ENCODE results near the gene VSIR.

VSIR gene

DNA sequence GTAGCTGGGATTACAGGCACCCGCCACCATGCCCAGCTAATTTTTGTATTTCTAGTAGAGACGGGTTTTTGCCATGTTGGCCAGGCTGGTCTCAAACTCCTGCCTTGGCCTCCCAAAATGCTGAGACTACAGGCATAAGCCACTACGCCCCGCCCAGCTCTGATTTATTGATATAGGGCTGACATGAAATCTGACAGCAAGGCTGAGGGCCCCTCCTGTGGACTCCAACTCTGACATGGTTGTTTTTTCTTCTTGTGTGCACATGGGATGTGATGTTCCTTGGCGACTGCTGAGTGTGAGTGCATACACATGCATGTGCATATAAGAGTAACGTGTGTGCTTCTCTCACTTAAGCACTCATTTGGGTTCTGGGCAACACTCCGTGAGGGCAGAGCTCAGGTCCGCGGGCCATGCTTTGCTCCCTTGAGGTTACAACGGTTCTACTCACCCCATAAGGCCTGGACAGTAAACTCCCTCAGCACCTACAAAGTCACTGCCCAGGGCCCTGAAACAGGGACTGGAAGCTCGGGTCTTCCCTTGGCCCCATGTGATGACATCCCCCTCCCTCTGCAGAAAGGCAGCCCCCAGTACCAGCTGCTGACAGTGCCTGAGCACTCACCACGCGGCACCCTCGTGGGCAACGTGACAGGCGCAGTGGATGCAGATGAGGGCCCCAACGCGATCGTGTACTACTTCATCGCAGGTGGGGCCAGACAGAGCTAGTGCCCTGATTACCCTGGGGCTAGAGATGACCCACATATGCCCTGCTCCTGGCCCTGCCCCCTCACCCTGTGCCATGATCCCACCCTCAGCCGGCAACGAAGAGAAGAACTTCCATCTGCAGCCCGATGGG lies 33.6 kb upstream of the VSIR start:
- no peak for DNase-seq (ENCODE audit: low read depth in 2 of 2)

DNA sequence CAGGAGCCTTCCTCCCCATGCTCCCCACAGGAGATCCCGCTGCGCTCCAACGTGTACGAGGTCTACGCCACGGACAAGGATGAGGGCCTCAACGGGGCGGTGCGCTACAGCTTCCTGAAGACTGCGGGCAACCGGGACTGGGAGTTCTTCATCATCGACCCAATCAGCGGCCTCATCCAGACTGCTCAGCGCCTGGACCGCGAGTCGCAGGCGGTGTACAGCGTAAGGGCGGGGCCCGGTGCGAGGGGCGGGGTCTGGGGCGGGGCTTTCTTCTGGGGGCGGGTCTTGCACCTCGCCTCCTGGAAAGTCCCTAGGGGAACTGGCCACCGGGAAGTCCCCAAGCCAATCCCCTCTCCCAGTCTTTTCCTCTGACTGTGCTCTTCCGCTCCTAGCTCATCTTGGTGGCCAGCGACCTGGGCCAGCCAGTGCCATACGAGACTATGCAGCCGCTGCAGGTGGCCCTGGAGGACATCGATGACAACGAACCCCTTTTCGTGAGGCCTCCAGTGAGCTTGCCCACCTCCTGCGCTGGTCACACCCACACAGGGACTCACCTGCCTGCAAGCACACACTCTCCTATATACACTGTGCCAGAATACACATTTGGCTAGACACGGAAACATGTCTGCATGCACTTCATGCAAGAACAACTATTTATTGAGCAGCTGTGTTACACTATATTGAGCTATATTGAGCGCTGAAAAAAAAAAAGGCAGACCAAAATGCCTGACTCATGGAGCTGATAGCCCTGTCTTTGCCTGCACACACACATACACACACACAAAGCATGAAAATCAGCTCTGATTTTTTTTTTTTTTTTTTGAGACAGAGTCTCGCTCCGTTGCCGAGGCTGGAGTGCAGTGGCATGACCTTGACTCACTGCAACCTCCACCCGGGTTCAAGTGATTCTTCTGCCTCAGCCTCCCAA lies 32.7 kb upstream of the VSIR start:
- no peak for DNase-seq (ENCODE audit: low read depth in 2 of 2)

DNA sequence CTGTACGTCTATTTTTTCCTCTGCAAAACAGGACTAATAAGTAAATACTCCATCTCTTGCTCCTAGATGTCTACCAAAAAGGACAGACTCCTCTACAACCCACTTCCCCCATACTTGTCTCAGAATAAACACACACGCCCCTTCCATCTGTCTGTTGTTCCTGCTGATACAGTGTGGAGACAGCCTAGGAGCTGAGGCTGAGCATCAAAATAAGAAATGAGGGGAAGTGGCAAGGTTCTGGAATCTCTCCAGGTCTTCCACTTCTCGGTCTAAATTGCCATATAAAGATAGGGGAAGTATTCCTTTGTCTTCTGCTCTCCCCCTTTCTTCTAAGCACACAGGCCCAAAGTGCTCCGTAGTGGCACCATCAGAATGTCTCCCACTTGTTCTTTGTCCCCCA lies 30.8 kb upstream of the VSIR start:
- DNase-seq (ENCODE audit: low read depth in 2 of 2), result no peak

DNA sequence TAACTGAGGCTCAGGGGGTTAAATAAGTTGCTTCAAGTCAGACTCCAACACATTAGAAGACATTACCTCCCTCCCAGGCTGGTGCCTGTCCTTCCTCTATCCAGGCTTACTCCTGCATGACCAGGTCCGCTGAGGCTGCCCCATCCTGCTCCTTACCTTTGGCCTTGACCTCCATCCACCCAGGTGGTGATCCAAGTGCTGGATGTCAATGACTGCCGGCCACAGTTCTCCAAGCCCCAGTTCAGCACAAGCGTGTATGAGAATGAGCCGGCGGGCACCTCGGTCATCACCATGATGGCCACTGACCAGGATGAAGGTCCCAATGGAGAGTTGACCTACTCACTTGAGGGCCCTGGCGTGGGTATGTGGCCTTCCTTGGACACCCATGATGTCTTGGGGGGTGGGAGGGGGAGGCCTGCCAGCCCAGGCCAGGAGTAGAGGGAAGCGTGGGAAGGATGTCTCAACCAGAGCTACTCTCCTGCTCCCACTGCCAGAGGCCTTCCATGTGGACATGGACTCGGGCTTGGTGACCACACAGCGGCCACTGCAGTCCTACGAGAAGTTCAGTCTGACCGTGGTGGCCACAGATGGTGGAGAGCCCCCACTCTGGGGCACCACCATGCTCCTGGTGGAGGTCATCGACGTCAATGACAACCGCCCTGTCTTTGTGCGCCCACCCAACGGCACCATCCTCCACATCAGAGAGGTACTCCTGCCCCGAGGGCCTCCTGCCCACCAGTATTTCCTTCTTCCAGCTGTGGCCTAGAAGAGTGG lies 29.6 kb upstream of the VSIR start:
- DNase-seq (ENCODE audit: low read depth in 2 of 2), result no peak

DNA sequence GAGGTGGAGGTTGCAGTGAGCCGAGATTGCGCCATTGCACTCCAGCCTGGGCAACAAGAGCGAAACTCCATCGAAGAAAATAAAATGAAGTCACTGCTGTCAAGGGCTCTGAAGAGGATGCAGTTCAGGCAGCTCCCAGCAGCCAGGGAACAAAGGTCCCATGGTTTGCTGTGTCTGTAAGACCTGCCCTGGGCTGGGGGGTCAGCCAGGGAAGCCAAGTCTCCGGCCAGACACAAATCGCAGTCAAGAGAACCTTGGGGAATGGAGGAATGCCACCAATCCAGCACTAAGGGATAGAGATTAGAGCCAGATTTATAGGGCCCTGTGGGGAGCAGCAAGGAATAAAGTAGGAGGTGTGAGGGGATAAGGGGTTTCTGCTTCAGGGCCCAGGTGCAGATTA lies 28.9 kb upstream of the VSIR start:
- DNase-seq (ENCODE audit: low read depth in 2 of 2), result no peak

DNA sequence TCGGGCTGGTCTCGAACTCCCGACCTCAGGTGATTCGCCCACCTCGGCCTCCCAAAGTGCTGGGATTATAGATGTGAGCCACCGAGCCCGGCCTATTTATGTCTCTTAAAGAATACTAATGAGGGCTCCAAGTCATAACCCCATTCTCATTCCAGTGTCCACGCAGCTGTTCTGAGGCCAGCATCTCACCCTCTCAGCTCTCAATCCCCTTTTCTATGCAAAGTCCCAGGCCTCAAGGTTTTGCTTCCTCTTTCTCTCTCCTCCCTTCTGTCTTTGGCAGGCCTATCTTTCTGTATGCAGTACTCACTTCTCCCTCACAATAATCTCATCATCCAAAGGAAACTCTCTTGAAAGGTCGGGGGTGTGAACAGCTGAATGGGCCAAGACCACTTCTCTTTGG lies 28.0 kb upstream of the VSIR start:
- DNase-seq (ENCODE audit: low read depth in 2 of 2), result no peak

DNA sequence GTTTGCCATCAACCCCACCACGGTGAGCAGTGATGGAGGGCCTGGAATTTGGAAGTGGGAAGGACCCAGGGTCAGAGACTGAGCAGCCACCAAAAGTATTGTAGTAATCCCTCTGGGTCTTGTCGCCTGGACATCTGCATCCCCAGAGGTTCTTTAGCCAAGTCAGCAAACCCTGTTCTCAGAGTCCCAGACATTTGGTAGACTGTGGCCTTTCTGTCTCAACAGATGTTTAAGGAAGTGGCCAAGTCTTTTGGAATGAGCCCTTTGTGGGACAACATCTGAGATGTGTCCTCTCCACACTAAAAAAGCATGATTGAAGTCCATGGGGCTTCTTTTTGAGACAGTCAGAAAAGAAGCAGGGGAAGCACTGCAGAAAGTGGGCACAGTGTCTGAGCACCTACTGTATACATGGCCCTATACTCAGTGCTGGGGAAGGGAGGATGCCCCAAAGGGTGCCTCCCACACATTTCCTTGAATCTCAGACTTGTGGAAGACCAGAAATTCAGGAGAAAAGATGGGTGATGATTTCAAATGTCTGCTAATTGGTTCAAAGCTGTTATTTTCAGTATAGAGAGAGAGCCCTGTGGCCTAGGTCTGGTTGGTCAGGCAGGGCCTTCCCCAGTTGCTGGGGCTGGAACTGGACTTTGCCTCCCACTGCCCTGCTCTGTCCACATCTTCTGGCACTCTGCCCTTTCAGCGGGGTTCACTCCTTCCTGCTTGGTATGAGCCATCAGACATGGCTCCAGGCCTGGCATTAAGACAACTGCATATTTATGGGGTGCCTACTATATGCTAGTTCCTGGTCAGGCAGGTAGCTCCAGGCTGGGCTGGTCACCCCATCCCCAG lies 26.5 kb upstream of the VSIR start:
- no peak for DNase-seq (ENCODE audit: low read depth in 2 of 2)

DNA sequence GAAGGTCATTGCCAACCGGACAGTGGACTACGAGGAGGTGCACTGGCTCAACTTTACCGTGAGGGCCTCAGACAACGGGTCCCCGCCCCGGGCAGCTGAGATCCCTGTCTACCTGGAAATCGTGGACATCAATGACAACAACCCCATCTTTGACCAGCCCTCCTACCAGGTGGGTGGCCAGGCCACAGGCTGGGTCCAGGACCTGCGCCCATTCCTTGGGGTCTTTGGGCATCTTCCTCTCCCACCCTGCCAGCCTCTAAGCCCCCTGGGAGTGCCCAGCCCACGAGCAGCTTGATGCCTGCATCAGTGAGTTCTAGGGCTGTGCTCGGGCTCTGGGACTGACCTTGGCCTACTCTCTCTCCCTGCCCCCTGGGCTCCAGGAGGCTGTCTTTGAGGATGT lies 25.8 kb upstream of the VSIR start:
- no peak for DNase-seq (ENCODE audit: low read depth in 2 of 2)

DNA sequence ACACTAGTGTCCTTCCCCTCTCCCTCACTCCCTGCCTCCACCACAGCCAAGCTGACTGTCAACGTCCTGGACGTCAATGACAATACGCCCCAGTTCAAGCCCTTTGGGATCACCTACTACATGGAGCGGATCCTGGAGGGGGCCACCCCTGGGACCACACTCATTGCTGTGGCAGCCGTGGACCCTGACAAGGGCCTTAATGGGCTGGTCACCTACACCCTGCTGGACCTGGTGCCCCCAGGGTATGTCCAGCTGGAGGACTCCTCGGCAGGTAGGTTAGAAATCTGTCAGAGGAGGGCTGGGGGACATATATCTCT lies 24.9 kb upstream of the VSIR start:
- no peak for DNase-seq (ENCODE audit: low read depth in 2 of 2)

DNA sequence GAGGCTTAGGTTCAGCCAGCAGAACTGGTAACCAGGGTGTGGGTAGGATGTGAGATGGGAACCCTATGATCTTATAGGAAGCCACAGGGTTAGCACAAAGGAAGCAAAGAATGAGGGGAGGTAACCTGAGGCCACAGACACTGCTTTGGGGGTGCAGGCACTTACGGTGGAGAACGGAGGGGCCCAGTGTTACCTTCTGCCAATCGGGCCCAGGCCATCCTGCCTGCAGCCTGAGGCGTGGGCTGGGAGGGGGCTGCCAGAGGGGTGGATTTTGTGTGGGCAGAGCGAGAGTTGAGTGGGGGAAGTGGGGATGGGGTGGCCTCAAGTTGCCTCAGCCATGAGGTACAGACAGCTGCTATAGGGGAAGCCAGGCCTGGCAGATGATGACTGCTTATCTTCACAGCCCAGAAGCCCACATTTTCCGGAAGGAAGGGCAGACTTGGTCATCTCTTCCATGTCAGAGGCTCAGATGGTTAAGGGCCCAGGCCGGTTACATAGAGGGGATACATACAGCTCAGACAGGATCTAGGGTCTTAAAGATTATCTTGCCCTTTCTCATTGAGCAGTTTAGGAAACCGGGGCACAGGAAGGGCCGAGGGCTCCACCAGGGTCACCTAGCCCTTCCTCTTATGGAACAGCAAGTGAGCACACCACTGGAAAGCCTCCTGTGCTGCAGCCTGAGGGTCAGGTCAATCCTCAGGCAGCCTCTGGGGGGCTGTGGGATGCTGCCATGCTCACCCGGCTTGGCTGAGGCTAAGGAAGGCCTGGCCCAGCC lies 24.4 kb upstream of the VSIR start:
- no peak for DNase-seq (ENCODE audit: low read depth in 2 of 2)

DNA sequence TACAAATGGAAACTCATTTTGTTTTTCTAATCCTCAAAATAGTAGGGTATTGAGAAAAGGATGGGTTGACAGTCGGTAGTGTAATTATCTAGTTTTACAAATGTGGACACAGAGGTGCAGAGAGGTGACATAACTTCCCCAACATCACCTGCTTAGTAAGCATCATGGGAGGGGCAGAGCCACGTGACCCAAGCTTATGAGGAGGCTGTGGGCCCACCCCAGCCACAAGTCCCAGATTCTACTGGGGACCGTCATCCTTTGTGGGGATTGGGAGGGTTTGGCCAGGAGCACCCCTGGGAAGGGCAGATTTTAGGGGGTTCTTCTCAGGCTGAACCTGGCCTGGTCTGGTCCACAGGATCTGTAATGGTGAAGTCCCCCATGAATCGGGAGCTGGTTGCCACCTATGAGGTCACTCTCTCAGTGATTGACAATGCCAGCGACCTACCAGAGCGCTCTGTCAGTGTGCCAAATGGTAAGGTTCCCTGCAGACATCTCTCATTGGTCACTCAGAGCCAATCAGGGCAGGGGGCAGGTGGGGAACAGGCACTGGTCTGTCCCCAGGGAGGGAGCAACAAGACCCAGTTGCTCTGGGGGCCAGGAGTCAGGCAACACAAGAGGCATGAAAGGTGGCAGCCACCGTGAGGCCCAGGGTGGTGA lies 23.6 kb upstream of the VSIR start:
- no peak for DNase-seq (ENCODE audit: low read depth in 2 of 2)

DNA sequence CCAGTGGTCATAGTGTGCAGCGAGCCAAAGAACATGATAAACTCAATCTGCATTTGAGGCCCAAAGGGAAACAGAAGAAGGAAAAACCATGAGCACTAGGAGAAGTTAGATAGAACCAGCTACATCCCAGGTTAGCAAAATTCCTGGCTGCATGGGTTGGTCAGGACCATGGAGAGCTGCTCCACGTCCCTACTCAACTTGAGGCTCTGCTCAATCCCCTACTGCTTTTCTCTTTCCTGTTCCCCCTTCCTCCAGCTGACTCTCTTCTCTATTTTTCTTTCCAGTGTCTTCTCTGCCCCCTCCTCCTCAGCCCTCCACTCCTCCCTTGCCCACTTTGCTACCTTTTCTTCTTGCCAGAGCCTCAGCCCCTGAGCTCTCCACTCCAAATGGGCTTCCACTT lies 21.9 kb upstream of the VSIR start:
- no peak for DNase-seq (ENCODE audit: low read depth in 2 of 2)

DNA sequence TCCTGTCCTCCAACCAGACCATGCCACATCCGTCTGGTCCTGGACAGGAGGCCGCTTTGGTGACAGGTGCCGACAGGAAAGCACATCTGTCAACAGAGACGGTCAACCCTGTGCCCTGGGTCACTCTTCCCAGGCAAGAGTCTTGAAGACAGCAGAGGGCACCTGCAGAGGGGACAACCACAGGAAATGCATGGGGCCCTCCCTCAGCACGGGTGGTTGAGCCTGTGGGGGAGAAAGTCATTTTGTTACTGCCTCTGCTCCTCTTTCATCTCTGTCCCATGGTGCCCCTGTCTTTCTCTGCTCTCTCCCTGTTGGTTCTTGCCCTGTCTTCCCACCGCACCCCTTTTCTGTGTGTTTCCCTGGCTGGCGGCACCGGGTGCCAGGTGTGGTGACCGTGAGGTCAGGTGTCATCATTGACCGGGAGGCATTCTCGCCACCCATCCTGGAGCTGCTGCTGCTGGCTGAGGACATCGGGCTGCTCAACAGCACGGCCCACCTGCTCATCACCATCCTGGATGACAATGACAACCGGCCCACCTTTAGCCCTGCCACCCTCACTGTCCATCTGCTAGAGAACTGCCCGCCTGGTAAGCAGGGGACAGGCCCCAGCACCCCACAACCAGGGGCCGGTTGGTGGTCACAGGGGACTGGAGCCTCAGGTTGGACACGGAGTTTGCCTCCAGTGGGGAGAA lies 17.6 kb upstream of the VSIR start:
- DNase-seq (ENCODE audit: low read depth in 2 of 2), result no peak

DNA sequence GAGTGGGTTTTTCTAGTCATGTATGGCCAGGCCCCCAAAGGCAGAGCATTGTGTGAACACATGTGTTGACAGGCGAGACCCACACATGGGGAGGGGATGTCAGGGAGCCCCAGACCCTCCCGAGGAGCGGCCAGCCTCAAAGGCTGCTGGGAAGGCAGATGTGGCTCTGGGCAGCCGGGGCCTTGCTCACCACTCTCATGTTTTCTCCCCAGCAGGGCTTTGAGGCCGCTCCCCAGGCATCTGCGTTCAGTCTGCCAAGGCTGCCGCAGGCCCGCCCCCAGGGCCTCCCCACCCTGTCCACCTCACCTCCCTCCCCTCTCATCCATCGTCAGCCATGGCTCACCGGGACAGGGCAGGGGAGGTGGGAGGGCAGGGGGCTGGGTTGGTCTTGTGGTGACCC lies 16.6 kb upstream of the VSIR start:
- DNase-seq (ENCODE audit: low read depth in 2 of 2), result no peak

DNA sequence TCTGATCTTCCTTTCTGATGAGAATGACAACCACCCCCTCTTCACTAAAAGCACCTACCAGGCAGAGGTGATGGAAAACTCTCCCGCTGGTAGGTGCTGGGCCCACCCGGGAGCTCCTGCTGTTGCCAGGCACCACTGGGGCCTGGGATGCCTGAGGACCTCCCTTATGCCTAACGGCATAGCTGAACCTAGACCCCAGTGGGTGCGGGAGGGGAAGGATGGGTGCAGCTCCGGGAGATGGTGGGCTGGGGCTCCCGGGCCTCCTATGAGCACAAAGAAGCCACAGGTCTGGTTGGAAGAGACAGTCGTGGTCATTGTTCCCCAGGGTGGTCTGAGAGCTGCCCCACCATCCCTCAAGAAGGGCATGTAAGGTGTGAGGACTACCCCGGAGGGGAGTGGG lies 15.6 kb upstream of the VSIR start:
- no peak for DNase-seq (ENCODE audit: low read depth in 2 of 2)

DNA sequence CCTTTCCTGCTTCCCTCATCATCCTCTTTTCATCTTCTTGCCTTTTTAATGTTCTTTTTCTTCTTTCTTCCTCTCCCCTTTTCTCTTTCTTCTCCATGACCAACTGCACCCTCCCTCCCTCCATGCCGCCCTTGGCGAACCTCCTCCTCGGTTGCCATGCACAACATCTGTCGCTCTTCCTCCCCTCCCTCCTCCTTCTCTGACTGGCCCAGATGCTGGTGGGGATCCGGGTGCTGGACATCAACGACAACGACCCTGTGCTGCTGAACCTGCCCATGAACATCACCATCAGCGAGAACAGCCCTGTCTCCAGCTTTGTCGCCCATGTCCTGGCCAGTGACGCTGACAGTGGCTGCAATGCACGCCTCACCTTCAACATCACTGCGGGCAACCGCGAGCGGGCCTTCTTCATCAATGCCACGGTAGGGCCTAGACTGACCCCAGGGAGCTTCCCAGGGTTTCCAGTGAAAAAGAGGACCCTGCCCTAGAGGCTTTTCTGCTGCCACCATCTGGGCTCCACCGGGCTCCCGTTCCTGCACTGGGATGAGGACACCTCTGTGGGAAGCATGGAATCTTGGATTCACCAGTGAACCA lies 11.5 kb upstream of the VSIR start:
- DNase-seq (ENCODE audit: low read depth in 2 of 2), result no peak

DNA sequence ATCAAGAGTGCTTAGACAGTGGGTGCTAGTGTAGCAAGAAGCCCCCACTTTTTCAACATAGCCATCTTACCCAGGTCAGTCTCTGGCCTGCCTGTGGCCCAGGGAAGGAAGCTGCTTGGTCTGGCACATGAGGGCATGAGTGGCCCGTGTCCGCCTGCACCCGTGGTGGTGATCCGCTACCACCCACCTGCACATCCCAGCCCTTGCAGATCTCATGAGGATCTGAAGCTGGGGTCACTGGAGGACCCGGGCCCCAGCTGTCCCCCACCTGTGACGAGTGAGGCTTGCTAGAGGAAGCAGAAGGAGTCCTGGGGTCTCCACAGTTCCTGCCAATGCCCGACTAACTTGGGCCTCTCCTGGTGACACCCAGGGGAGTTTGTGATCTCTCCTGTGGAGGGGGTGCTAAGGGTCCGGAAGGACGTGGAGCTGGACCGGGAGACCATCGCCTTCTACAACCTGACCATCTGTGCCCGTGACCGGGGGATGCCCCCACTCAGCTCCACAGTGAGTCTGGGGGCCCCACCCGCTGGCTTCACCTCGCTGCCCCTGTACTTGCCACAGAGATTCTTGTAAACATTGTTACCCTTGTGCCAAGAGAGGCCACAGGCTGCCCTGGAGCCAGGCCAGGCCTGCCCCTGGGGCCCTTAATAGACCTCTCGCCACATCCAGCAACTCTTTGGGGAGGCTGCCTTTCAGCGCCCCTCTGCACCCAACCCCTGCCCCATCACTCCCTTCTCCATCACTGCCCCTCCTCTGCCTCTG lies 10.8 kb upstream of the VSIR start:
- no peak for DNase-seq (ENCODE audit: low read depth in 2 of 2)

DNA sequence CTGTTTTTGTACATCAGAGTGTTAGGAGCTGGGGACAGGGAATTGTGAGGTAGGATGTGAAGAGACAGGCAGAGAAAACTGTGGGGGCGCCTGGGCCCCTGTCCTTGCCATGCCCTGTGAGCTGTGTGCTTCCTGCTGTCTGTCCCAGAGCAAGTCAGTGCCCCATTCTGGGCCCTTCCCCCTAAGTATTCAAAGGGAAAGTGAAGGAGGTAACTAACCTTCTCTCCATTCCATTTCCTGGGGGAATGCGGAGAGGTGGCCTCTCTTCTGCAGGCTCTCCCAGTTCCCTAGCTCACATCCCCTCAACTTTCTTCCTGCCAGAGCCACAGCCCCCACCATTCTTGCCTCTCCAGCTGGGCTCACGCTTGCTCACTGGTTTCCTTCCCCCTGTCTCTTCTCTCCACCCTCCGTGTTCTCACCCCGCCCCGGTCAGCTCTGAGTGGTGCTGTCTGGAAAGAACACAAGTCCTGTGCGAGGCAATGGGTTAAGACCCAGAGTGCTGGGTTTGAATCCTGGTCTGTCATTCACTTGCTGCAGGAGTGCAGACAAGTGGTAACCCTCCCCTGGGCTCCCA lies 9.7 kb upstream of the VSIR start:
- DNase-seq (ENCODE audit: low read depth in 2 of 2), result no peak

Measured in activated CD8-positive, alpha-beta memory T cell treated with anti-CD3 and anti-CD28 coated beads for 4 hours (primary cell).